Glutamatergic neuron (in vitro differentiated cells): ENCODE measurements around the gene C16orf87. TPM values are rescaled to one million over a fixed set of nuclear protein-coding genes. Genes with fewer than 3 reads are reported as not detected.

ENCODE experiments used
- DNase-seq: peaks from one replicate; pipeline ENCODE4 v3.0.0; 2022
- H3K27ac Mint-ChIP-seq: one replicate; pipeline ENCODE4 v1.8.0; 2020; ENCODE audit warnings: mild to moderate bottlenecking, mixed read lengths, inconsistent platforms; ENCODE audit not compliant: unreplicated experiment
- H3K27me3 Mint-ChIP-seq: one replicate; pipeline ENCODE4 v1.8.0; 2020; ENCODE audit warnings: mild to moderate bottlenecking, moderate library complexity, mixed read lengths, inconsistent platforms; ENCODE audit not compliant: unreplicated experiment
- H3K36me3 Mint-ChIP-seq: one replicate; pipeline ENCODE4 v1.8.0; 2020; ENCODE audit warnings: mild to moderate bottlenecking, mixed read lengths, inconsistent platforms; ENCODE audit not compliant: unreplicated experiment
- H3K4me1 Mint-ChIP-seq: one replicate; pipeline ENCODE4 v1.8.0; 2020; ENCODE audit warnings: mild to moderate bottlenecking, low read depth, mixed read lengths, inconsistent platforms; ENCODE audit not compliant: unreplicated experiment
- H3K4me3 Mint-ChIP-seq: one replicate; pipeline ENCODE4 v1.8.0; 2020; ENCODE audit warnings: mild to moderate bottlenecking, mixed read lengths, inconsistent platforms; ENCODE audit not compliant: unreplicated experiment
- H3K9me3 Mint-ChIP-seq: one replicate; pipeline ENCODE4 v1.8.0; 2020; ENCODE audit warnings: mild to moderate bottlenecking, moderate library complexity, mixed read lengths, inconsistent platforms; ENCODE audit not compliant: unreplicated experiment
- CTCF ChIP-seq: fragments of 200-600 bp; sonication (generic); IDR thresholded peaks from one replicate; pipeline ENCODE4 v1.5.0; 2021; ENCODE audit not compliant: partially characterized antibody, unreplicated experiment
- total RNA-seq: library from RNA; stranded (reverse); fragmentation: NEBNext Ultra II Directional; extraction: Animal tissue kit (Norgen Biotek cat#: 25700); gene quantifications from one replicate; pipeline ENCODE4 v1.2.1, GENCODE V29; 2021; ENCODE audit not compliant: unreplicated experiment

Gene C16orf87
- total RNA-seq, 1 donor from 2014 or later = 15.8 TPM

GRCh38 chr16:46833460-46833800 lies 2.5 kb upstream of the C16orf87 start:
- H3K36me3 Mint-ChIP-seq = no peaks in the 10 kb centered on the region
- no peak for DNase-seq
- peaks cover 7% of the 10 kb centered on the region for H3K4me1 Mint-ChIP-seq
- peaks cover 8% of the 10 kb centered on the region for H3K27me3 Mint-ChIP-seq
- peaks cover 8% of the 10 kb centered on the region for H3K9me3 Mint-ChIP-seq
- TF ChIP-seq CTCF = no peak
- H3K4me3 Mint-ChIP-seq = no peak overlapping the region
- no peak overlapping the region for H3K27ac Mint-ChIP-seq

- H3K4me3 Mint-ChIP-seq = no peak overlapping the region
- DNase-seq = no peak
- H3K27me3 Mint-ChIP-seq = peaks cover 5% of the 10 kb centered on the region
- no peak for TF ChIP-seq CTCF
- H3K4me1 Mint-ChIP-seq = peaks cover 7% of the 10 kb centered on the region
- H3K36me3 Mint-ChIP-seq = no peaks in the 10 kb centered on the region
- peaks cover 8% of the 10 kb centered on the region for H3K9me3 Mint-ChIP-seq
- no peak overlapping the region for H3K27ac Mint-ChIP-seq
Observed at GRCh38 chr16:46832757-46833459, 1.9 kb upstream of the C16orf87 start.

- H3K4me1 Mint-ChIP-seq = peaks cover 7% of the 10 kb centered on the region
- peaks cover 5% of the 10 kb centered on the region for H3K27me3 Mint-ChIP-seq
- peak overlapping the region; percentile 99 for H3K27ac Mint-ChIP-seq
- DNase-seq = peak; percentile 59
- peaks cover 8% of the 10 kb centered on the region for H3K9me3 Mint-ChIP-seq
- peak overlapping the region; percentile 100 for H3K4me3 Mint-ChIP-seq
- H3K36me3 Mint-ChIP-seq = no peaks in the 10 kb centered on the region
- TF ChIP-seq CTCF = no peak
Observed at GRCh38 chr16:46830417-46830901, 521 bp downstream of the C16orf87 start.

- H3K4me3 Mint-ChIP-seq = peak overlapping the region; percentile 100
Observed at GRCh38 chr16:46828943-46829342, 2.0 kb downstream of the C16orf87 start.

More at GRCh38 chr16:46828943-46829342, 2.0 kb downstream of the C16orf87 start:
- H3K4me1 Mint-ChIP-seq = peaks cover 7% of the 10 kb centered on the region
- H3K27ac Mint-ChIP-seq = no peak overlapping the region
- no peak for TF ChIP-seq CTCF
- DNase-seq = no peak
- H3K27me3 Mint-ChIP-seq = peaks cover 5% of the 10 kb centered on the region
- peaks cover 8% of the 10 kb centered on the region for H3K9me3 Mint-ChIP-seq
- H3K36me3 Mint-ChIP-seq = no peaks in the 10 kb centered on the region
